ENCODE measurements around the gene TPP1.

Gene TPP1

DNA sequence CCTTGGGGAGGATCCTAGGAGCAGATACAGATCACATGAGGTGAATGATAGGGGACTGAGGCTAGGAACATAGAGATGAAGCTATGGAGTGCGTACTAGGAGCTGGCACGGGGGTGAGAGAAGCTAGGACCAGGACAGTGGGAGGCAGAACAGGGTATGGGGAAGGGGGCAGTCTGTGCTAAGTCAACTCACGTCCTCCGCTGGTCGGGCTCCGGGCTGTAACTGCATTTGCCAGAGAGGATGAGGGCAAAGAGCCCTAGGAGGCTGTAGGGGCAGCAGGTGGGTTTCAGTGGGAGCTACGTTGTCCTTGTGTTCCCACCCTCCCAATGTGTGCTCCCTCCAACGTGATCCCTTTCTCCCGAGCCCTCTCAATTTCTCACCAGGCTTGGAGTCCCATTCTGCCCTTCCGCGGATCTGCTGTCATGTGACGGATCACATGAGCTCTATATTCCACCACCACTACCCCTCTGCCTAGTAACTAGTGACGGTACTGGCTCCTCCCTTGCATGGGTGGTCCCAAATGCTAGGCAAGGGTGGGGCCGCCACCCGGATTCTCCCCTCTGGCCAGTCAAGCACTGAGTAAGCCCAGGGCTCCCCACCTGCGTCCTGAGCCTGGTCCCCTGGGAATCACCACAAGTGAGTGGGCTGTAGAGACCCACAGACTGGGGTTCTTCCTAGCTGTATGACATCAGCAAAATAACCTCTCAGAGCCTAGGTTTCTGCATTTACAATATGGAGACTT is at the start of gene TPP1:
TSS of gene TPP1 (minus strand) at position 419 of the 742 bp plus-strand sequence. CDS start at position 397, 22 bp downstream.
- peak; percentile 91 to 94 for DNase-seq

DNA sequence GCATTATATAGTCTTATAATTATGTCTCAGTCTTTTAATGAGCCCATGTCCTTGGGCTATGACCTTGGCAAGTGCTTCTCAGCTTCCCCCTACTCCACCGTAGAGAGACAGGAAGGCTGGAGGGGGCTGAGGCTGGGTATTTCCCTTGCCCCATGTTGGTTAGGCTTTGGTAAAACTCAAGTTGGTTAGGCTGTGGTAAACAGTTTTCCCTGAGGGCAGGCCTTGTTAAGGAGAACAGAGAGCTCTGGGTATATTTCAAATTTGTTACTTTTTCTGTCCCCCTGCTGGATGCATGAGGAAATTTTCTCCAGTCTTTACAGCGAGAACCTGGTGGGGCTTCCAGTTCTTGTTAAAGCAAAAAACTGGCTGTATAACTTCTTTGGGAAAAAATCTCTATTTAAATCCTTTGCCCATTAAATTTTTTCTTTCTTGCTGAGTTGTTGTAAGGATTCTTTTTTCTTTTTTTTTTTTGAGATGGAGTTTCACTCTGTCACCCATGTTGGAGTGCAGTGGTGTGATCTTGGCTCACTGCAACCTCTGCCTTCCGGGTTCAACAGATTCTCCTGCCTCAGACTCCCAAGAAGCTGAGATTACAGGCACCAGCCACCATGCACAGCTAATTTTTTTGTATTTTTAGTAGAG is 48.6 kb upstream of the TPP1 start:
- DNase-seq = peak; percentile 46 to 80

DNA sequence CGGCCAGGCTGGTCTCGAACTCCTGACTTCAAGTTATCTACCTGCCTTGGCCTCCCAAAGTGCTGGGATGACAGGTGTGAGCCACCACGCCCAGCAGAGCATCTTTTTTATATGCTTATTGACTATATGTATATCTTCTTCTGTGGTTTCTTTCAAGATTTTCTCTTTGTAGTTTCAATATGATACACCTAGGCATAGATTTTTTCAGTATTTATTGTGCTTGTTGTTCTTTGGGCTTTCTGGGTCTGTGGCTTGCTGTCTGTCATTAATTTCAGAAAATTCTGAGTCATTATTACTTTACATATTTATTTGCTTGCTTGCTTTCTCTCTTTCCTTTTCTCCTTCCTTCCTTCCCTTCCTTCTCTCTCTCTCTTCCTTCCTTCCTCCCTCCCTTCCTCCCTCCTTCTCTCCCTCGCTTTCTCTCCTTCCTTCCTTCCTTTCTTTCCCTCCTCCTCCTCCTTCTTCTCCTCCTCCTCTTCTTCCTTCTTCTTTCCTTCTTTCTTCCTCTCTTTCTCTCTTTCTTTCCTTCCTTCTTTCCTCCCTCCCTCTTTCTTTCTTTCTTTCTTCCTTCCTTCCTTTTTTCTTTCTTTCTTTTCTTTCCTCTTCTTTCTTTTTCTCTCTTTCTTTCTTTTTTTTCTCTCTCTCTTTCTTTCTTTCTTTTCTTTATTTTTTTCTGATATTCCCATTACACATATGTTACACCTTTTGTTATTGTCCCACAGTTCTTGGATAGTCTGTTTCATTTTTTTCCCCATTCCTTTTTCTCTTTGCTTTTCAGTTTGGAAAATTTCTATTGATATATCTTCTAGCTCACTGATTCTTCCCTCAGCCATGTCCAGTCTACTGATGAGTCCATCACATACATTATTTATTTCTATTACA is 47.3 kb upstream of the TPP1 start:
- DNase-seq = no peak

DNA sequence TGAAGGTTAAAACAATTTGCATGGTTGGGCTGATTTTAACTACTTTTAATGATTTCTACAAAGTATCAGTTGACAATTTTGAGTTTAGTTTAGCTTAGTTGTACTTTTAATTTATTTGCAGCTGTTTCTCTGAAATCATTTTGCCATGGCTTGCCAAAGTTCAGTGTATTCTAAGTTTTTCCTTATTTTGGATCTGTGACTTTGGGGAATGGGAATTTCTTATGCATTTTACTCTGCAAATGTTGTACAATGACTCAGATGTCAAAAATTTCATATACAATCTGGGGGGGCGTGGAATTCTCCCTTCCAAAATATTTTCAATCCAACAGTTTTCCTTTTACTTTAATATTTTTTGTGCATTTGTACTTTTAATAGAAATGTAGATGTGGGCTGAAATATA is 45.3 kb upstream of the TPP1 start:
- no peak for DNase-seq

DNA sequence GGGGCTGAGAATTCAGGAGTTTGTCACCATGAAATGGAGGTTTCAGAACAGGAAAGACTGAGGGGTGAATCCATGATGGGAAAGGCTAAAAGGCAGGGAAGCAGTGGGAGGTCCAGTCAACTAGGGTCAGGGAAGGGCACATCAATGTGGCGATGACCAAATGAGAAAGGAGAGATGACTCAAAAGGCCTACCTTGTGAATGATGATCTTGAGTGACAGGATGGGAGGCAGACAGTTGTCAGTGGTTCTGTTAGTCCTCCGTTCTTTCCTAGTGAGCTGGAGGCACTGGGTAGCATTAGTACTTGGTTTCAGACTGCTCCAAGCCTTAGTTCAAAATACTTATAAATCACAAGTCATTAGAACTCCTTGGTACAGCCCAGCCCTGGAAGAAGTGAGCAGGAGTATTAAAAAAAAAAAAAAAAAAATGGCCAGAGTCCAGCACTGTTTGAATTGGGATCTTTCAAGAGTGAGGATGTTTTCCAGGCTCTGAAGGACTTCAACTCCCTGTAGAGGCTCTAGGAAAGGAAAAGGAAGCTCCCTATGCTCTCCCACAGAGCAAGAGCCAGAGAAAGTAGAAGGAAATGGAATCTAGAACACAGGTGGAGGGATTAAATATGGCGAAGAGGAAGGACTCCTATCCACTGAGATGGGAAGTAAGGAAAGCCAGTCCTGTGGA is 44.7 kb upstream of the TPP1 start:
- no peak for DNase-seq

DNA sequence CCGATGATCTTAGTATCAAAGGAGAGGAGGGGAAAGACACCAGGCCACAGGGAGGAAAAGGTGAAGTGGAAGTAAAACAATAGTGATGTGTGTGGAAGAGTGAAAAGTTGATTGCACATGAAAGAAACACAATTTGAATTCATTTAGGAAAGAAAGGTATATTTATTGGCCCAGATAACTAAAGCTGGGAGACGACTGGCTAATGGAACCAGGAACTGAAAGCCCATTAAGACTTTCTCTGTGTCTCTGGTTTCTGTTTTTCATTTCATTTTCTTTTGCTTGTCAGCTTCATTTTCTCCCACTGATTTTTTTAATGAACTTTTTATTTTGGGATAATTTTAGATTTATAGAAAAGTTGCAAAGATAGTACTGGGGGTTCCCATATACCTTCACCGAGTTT is 41.5 kb upstream of the TPP1 start:
- no peak for DNase-seq

DNA sequence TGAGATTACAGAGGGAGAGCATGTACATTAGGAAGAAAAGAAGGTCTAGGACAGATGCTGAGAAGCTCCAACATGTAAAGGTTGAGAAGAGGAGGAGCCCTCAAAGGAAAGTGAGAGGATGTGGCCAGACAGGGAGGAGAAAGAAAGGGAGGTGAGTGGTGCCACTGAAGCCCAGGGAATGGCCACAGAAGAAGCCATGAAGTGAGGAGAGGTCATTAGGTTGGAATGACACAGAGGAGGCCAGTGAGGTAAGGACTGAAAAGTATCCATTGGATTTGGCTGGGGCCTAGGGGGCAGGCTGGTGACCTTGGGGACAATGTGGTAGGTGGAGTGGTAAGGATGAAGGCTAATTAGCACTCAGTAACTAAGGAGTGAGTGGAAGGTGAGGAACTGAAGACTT is 39.4 kb upstream of the TPP1 start:
- no peak for DNase-seq

DNA sequence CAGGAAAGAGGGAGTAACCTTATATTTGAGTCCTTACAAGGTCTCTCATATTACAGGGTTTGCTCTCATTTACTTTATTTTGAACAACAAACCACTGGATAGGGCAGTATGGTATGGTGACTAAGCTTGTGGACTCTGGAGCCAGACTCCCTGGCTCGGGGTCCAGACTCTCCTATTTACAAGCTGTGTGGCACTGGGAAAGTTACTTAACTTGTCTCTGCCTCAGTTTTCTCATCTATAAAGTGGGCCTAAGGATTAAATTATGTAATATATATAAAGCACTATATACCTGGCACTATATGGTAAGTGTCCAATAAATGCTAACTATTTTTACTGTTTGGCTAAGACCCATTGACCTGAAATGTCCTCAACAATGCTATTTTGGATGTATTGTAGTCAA is 38.1 kb upstream of the TPP1 start:
- DNase-seq = no peak

DNA sequence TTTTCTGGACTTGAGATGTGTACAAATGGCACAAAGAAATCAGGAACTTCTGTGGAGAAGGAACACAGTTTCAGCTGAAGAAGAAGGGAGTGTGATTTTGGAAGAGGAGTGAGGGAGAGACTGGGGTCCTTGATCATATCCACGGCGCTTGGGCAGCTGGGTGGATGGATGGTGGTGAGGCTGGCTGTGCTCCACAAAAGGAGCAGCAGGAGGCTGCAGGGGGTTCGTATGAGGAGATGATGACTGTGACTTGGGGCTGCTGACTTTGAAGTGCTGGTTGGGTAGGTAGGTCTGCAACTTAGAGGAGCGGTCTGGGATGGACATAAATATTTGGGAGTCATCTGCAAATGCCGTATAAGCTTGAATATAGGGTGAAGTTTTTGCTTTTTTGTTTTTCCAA is 37.7 kb upstream of the TPP1 start:
- no peak for DNase-seq

DNA sequence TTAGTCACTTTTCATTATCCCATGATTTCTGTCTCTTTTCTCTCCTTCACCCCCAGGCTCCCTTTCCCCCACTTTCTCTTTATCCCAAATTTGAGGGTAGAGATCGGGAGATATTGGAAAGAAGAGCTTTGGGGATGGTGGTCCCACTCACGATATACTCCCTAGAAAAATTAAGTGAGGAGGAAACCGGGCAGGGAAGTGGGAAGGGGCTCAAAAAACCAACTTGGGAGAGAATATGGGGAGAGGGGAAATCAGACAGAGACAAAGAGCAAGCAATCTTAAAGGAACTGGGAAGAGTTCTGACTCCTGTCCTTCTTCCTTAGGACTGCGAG is 37.3 kb upstream of the TPP1 start:
- no peak for DNase-seq

DNA sequence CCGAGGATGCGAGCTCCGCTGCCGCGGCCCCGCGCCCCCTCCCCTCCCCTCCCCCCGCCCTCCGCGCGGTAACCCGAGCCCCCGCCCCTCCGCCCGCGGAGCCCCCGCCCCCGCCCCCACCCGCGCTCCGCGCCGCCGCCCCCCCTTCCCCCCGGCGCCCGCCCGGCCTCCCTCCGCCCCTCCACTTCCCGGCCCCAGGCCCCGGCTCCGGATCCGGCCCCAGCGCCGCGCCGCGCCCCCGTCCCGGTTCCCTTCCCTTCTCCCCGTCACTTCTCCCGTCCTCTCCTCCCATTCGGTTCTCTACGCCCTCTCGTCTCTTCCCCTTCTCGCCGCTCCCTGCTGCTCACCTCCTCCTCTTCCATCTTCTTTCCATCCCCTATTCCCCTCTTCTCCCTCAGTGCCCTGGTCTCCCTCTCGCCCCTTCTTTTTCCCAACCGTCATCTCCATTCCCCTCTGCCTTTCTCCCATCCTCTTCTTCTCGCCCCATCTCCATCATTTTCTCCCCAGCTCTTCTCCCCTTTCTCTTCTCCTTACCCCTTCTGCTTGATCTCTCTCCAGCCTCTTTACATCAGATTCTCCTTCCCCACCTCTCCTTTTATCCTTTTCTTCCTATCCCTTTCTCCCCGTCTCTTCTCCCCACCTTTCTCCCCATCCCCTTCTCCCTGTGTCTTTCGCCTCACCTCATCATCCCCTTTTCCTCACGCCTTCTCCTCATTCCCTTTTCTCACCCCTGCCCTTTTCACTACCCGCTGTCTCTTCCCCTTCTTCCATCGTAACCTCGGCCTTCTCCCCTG is 36.8 kb upstream of the TPP1 start, which contains the start of gene DCHS1:
TSS of gene DCHS1 (minus strand) at position 20 of the 794 bp plus-strand sequence. CDS start 14,196 bp downstream, outside the sequence.
- peak in 1 of 2 donors; percentile 31 for DNase-seq

DNA sequence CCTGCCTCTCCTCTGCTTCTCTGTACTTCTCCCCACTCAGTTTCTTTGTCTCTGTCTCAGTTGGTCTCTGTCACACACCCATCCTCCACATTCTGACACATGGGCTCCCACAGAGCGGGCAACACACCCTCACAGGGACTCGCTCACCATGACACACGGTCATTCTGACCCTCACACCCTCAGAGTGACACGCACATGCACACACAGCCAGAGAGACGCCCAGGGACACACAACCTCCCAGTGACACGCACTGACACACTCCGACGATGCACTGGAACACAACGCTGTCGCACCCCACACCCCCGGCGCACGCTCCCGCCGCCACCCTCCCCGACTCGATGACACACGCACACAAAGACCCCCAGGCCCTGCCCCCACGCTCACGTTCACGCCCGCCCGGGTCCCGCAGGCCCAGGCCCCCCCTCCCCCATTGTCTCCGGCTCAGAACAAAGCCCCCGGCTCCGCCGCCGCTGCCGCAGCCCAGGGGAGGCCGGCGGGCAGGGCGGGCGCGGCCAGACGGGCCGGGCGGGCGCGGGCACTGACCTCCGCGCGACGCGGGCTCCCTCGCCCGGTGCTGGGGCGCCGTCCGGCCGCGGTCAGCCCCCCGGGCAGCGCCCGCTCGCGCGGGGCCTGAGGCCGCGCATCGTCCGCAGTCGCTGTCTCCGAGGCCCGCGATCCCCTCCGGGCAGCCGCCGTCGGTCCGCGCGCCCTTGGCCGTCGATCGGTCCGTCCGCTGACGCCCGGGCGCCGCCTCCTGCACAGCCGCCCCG is 36.0 kb upstream of the TPP1 start:
- peak; percentile 24 to 42 for DNase-seq

DNA sequence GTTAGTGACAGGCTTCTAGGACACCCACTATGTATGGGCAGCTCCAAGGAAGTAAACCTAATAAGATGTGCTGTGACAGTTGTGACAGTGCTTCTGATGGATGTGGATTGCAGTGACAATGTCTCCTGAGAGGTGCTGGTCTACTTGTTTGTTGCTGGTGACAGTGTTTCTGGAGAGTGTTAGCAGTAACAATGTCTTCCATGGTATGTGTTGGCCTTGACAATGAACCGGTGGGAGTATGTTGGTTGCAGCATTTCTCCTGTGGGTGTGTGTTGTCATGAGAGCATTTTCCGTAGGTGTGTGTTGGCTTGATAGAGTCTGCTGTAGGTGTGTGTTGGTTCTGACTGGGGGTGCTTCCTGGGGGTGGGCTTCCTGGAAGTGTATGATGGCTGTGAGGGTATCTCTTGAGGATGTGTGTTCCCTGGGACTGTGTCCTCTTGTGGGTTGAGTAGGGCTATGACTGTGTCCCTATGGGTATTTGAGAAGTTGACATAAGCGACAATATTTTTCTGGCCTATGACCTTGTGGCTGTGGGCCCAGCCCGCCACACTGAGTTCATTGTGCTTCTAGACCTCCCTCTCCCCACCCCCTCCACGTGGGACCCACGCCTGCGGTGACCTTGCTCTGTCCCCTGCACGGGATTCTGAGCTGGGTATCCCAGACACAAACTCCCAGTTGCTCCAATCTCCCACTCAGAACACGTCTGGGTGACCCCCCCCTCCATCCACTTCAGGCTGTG is 35.2 kb upstream of the TPP1 start:
- DNase-seq = no peak

DNA sequence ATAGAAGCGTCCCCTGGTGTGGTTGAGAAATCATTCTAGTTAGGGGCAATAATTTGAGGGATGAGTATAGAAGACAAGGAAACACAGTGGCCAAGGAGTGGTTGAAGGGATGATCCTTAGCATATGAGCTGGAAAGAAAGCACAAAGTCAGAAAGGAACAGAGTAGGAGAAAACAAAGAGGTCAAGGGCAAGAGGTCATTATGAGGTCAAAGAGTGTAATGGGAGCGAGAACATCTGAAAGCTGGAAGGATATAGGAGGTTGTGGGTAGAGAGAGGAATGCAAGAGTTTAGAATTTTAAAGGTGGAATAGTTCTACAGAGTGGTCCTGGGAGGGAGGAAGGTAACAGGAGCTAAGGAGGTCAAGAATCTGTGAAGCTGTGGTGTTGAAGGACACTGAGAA is 34.4 kb upstream of the TPP1 start:
- DNase-seq = no peak

DNA sequence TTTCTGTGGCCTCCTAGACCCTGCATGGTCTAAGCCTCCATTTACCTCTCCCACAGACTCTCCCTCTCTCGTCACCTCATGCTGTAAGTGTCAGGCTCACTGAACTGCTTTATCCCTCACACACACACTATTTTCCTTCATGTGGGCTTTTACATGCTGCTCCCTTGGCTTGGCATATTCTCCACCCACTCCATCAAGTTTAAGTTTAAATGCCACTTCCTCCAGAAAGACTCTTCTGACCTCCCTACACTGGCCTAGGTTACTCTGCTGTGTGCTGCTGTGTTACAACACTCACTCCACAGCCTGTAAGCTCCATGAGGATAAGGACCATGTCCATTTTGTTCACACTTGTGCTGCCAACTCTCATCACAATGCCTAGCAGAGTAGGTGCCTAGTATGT is 33.9 kb upstream of the TPP1 start:
- no peak for DNase-seq

DNA sequence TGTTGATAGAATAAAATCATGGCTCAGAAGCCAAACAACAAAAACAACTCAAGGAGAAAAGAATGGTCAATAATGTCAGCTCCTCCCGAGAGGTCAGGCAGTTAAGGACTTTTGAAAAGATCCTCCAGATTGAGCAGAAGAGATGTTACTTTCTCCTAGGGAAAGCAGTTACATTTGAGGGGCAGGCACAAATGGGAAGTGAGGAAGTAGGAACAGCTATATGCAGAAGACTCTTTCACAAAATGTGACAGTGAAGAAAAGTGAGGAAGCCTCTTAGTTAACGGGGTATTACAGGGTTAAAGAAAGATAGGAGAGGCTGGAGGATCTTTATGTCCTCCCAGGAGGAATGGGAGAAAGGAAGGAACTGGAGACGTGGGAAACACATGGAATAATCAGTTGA is 33.0 kb upstream of the TPP1 start:
- no peak for DNase-seq

DNA sequence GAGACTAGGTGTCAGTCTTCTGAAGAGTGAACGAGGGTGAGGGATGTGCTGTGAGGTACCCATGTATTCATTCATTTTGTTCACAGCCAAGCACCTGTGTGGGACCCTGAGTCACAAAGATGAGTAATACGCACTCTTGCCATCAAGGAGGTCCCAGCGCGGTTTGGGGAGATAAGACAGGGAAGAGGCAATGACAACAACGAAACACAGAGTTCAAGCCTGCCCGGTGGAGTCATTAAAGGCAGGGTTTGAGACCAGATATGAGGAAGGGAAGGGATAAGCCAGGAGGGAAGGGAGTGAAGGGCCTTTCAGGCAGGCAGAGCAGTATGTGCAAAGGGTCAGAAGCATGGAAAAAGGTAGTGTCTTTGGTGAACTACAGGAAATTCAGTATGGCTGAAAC is 31.8 kb upstream of the TPP1 start:
- DNase-seq = no peak

DNA sequence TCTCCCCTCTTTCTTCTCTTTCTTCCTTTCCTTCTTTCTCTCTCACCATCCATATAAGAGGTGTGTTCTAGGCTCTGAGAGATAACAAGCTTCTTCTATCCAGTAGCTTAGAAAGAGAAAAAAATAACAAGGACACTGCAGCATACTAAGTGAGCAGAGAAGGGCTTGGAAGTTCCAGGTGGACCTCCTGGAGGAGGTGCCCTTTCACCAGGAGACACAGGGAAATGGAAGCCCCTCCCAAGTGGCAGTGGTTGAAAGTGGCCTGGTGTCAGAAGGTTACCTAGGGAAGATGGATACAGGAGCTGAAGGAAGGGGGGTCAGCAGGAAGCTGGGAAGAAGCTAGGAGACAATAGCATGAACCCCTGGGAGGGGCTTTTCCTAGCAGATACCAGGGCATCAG is 30.9 kb upstream of the TPP1 start:
- no peak for DNase-seq

DNA sequence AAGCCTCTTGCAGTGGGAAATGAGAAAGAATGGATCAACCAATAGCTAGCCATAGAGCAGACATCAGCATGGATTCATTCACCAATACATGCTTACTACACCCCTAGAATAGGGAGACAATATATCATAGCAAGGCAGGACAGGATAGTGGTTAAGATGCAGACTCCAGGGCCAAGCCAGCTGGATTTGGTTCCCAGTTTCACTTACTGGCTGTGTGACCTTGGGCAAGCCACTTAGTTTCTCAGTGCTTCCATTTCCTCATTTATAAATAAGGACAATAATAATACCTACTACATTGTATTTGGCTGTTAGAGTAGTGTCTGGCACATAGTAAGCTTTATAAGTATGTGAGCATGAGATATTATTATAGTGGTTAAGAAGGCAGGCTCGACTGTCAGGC is 29.3 kb upstream of the TPP1 start:
- no peak for DNase-seq

DNA sequence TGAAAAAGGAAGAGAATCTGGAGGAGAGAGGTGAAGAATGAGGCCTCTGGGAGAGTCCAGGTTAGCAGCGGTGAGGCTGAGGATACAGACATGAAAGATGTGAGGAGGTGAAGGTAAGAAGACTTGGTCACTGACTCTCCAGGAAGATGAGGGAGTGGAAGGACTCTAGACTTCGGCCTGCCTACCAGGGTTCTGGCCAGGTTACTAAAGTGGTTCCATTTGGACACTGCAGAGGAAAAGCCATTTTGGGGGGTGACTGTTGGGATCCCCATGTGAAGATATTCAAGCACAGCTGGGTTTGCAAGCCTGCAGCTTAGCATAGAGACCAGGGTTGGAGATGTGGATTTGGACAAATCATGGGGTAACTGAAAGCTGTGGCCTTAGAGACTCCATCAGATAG is 28.6 kb upstream of the TPP1 start:
- DNase-seq = no peak

All from CD4-positive, alpha-beta T cell treated with Interferon alpha-2 for 1 hour (primary cell).